Lower leg skin (tissue), 4 donors: ENCODE data around the gene PNCK. TPM values are rescaled to one million over a fixed set of nuclear protein-coding genes. Genes with fewer than 3 reads are reported as not detected.
"Not testable (repeated sequence)": the region's sequence is repeated elsewhere in the genome, so short reads cannot be mapped to it uniquely, and the experiment has no call there.

Experiments
- DNase-seq, 2 donors: peaks; one replicate each; pipeline ENCODE4 v3.0.0-alpha.2; 2019; ENCODE audit warnings: low spot score in 2 of 2
- H3K4me3 ChIP-seq: fragments of 200-600 bp; sonication (generic); 2 replicates; pipeline ENCODE4 v1.5.1; 2017; ENCODE audit warnings: mild to moderate bottlenecking, low read depth; ENCODE audit not compliant: poor library complexity, severe bottlenecking
- POLR2A ChIP-seq, 2 donors: fragments of 450-650 bp; IDR thresholded peaks; one replicate each; pipeline ENCODE4 v1.6.1; 2016 to 2017; ENCODE audit warnings: antibody characterized with exemption in 2 of 2, mild to moderate bottlenecking in 1 of 2, moderate library complexity in 1 of 2
- WGBS, 2 donors: methylation state at CpG; one replicate each; pipeline ENCODE4 v1.1.5; 2018; 5-methylcytosine and 5-hydroxymethylcytosine counted together
- intact Hi-C: fragments of 100-400 bp; cut with DNase I; formaldehyde crosslinking; loops from one replicate; pipeline ENCODE4 v1.15.0; 2023; ENCODE audit warnings: low total_unique reads
- total RNA-seq, 4 donors: library from RNA; depleted of rRNA; stranded (reverse); fragments of >200 nt; gene quantifications; one replicate each; pipeline ENCODE4 v1.1.0, GENCODE V29; 2016
- TF ChIP-seq, protein P1 (sequence below), 3 donors: fragments of 450-650 bp; IDR thresholded peaks; one replicate each; pipeline ENCODE4 v1.5.1; 2016; ENCODE audit warnings: antibody characterized with exemption in 3 of 3, mild to moderate bottlenecking in 3 of 3, moderate library complexity in 2 of 3

PNCK gene
- total RNA-seq, 4 donors from 2014 or later, result 0.76 to 6.7 (median 2.1) TPM

DNA sequence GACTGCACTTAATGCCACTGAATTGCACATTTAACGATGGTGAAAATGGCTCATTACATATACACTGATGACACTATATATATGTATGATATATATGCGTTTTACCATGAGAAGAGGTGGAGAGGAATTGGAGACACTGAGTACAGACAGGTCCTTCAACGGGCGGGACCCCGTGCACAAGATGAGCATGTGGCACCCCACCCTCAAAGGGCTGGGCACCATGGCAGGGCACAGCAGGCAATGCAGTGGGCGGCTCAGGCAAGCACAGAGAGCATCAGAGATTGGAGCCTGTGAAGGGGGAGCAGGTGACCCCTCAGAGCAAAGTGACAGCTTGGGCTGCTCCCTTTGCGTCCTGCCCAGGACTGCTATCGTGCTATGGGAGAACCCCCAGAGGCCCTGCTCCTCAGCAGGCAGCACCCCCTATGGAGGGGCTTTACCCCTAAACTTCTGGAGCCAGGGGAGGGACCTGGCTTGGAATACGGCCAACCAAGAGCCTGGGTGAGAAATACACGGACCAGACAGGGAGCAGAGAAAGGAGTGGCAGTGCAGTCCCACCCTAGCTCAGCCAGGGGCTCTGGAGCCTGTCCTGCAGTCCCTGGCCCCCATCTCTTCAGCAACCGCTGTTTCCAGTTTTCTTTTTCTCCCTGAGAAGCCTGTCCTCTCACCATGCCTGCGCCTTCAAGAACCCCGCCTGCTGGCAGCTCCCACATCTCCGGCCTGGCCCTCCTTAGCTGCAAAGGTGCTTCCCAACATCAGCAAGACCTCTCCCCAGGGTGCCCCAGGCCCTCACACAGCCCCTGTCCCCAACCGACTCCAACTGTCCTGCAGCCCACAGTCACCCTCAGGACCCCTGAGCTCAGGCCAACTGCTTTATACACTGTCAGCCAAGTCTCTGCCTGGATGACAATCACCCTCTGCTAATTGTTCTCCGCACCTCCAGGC lies 24.6 kb upstream of the PNCK start:
- intact Hi-C loops, result no loop called here
- no peak overlapping the region for H3K4me3 ChIP-seq
- TF ChIP-seq, protein P1, sequence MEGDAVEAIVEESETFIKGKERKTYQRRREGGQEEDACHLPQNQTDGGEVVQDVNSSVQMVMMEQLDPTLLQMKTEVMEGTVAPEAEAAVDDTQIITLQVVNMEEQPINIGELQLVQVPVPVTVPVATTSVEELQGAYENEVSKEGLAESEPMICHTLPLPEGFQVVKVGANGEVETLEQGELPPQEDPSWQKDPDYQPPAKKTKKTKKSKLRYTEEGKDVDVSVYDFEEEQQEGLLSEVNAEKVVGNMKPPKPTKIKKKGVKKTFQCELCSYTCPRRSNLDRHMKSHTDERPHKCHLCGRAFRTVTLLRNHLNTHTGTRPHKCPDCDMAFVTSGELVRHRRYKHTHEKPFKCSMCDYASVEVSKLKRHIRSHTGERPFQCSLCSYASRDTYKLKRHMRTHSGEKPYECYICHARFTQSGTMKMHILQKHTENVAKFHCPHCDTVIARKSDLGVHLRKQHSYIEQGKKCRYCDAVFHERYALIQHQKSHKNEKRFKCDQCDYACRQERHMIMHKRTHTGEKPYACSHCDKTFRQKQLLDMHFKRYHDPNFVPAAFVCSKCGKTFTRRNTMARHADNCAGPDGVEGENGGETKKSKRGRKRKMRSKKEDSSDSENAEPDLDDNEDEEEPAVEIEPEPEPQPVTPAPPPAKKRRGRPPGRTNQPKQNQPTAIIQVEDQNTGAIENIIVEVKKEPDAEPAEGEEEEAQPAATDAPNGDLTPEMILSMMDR (IDR thresholded peaks at IDR 0.05), result no peak
- no peak for TF ChIP-seq POLR2A (IDR thresholded peaks at IDR 0.05)
- WGBS, 2 donors, result 76 to 77% methylated on average over 12 to 15 of the region's 16 CpGs
- DNase-seq, result no peak

DNA sequence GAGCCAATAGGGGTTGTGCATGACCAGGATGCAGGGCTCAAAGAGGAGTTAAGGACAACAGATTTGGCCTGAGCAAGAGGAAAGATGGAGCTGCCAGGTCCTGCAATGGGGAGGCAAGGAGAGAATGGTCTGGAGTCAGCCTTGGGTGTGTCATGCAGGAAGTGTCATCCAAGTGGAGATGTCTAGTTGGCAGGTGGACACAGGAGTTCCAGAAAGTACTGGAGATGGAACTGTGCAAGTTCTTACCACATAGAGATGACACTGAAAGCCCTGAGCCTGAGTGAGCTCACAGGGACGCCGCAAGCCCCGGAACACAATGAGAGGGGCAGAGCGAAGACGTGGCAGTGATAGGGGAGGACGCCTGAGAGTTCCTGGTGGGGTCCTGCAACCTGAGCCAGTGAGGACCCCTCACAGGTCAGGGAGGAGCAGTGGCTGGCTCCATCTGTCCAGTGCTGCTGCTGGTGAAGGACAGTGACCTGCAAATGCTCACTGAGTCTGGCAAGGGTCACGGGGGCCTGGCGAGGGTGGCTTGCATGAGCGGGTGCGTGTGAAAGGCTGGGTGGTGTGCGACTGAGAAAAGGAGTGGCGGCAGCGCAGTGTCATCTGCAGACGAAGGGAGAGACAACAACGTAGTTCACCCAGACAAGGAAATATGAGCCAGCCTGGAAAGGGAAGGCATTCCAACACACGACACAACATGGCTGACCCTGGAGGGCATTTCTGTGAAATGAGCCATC lies 23.5 kb upstream of the PNCK start:
- intact Hi-C loops, DNase-seq, H3K4me3 ChIP-seq: not testable (repeated sequence)
- WGBS, 2 donors, result 67 to 71% methylated on average over 13 to 16 of the region's 16 CpGs

DNA sequence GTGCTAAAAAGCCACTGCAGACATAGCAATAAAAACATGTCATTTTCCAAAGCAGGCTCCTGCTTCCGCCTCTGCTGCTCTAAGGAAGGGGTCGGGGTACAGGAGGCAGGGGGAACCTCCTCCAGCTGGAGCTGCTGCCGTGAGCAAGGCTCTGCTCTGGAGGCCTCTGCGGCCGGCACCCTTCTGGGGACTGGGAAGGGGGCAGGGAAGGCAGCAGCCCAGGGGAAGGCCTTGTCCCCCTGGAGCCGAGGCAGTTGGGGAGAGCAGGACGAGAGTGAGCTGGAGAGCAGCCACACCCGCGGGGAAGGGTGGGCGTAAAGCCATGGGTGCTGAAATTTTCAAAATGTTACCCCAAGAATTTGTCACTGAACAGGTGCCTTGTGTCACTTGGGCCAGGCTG lies 22.9 kb upstream of the PNCK start:
- H3K4me3 ChIP-seq, intact Hi-C loops, DNase-seq: not testable (repeated sequence)
- 78 to 79% methylated on average over 7 to 10 of the region's 10 CpGs for WGBS, 2 donors

DNA sequence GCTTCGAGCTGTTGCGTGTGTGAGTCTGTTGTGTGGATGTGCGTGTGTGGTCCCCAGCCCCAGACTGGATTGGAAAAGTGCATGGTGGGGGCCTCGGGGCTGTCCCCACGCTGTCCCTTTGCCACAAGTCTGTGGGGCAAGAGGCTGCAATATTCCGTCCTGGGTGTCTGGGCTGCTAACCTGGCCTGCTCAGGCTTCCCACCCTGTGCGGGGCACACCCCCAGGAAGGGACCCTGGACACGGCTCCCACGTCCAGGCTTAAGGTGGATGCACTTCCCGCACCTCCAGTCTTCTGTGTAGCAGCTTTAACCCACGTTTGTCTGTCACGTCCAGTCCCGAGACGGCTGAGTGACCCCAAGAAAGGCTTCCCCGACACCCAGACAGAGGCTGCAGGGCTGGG lies 22.5 kb upstream of the PNCK start:
- no peak for DNase-seq
- intact Hi-C loops, result no loop called here
- 79 to 87% methylated on average over 14 to 15 of the region's 15 CpGs for WGBS, 2 donors
- TF ChIP-seq POLR2A (IDR thresholded peaks at IDR 0.05), result no peak
- TF ChIP-seq, protein P1 (IDR thresholded peaks at IDR 0.05), result no peak
- no peak overlapping the region for H3K4me3 ChIP-seq

DNA sequence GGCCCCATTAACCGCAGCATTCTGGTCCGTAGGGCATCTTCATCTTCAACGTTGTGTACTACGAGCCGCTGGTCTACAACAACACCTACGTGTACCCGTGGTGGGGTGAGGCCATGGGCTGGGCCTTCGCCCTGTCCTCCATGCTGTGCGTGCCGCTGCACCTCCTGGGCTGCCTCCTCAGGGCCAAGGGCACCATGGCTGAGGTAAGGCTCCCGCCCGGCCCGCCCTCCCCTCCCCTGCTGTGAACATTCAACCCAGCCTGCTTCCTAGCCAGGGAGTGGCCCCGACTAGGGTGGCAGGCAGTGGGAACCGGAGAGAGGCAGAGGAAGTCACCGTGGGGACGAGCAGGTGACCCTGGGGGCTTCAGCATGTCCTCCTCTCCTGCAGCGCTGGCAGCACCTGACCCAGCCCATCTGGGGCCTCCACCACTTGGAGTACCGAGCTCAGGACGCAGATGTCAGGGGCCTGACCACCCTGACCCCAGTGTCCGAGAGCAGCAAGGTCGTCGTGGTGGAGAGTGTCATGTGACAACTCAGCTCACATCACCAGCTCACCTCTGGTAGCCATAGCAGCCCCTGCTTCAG lies 21.2 kb upstream of the PNCK start:
- H3K4me3 ChIP-seq, result no peak overlapping the region
- DNase-seq, result no peak
- intact Hi-C loops, result no loop called here
- TF ChIP-seq POLR2A (IDR thresholded peaks at IDR 0.05), result no peak
- TF ChIP-seq, protein P1 (IDR thresholded peaks at IDR 0.05), result no peak
- 69 to 74% methylated on average over 5 to 21 of the region's 23 CpGs for WGBS, 2 donors

DNA sequence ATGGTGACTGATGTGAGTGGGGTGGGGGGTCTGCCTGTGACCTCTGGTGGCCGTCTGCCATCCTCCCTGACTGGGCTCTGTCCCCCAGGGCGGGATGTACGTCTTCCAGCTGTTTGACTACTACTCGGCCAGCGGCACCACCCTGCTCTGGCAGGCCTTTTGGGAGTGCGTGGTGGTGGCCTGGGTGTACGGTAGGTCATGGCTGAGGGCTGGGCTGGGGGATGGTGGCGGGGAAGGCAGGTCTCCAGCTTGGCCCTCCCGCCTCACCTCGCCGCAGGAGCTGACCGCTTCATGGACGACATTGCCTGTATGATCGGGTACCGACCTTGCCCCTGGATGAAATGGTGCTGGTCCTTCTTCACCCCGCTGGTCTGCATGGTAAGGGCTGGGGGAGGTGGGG lies 20.6 kb upstream of the PNCK start:
- DNase-seq, intact Hi-C loops, H3K4me3 ChIP-seq: not testable (repeated sequence)
- WGBS, 2 donors, result 85 to 93% methylated on average over 9 to 16 of the region's 16 CpGs
